ENCODE data around the gene BRSK1. TPM values are rescaled to one million over a fixed set of nuclear protein-coding genes. Genes with fewer than 3 reads are reported as not detected.
A peak's percentile ranks its signal among the peaks of the same experiment; 100 is the strongest.

BRSK1 gene
- 5.7 and 10.8 TPM in 2 replicates for total RNA-seq (2014; rRNA removed)
- 7.7 TPM for polyA plus RNA-seq (2012)

DNA sequence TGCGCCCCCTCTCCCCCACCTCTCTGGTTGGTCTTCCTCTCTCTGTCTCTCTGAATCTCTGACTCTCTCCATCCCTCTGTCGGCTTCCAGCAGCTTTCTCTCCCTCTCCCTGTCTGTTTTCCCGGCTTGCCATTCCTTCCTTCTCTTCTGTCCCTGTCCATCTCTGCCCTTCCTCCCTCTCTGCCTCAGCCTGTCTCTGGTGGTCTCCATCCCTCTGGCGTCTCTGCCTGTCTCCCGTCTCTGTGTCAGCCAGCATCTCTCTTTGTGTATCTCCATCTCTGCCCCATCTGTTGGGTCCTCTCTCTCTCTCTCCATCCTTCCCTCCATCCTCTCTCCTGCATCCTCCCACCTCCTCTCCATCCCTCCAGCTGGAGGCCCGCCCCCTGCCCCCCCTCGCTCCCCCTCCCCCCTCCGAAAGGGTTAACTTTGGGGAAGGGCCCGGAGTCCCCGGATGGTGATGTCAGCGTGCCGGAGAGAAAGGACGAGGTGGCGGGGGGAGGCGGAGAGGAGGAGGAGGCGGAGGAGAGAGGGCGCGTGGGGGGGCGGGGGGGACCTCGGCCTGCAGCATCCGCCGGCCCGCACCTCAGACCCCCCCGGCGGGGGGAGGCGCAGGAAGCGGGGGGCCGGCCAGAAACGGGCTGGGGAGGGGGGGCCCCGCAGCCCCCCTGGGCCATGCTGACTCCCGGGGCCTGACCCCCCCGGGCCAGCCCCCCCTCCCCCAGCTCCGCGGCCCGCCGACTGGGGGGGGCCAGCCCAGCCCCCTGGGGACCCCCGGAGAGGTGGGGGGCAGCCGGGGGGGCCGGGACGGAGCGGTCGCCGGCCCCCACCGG is at the start of gene BRSK1:
Gene BRSK1 (plus strand): TSS at position 450 of the 830 bp plus-strand sequence. CDS start 446 bp downstream, outside the sequence.
- peak; percentile 70 for DNase-seq (ENCODE audit: low read depth)

GRCh38 chr19:55238030-55238429 is 45.8 kb upstream of the BRSK1 start:
- DNase-seq (ENCODE audit: low read depth) = no peak

GRCh38 chr19:55239004-55239403 is 44.8 kb upstream of the BRSK1 start:
- no peak for DNase-seq (ENCODE audit: low read depth)

DNA sequence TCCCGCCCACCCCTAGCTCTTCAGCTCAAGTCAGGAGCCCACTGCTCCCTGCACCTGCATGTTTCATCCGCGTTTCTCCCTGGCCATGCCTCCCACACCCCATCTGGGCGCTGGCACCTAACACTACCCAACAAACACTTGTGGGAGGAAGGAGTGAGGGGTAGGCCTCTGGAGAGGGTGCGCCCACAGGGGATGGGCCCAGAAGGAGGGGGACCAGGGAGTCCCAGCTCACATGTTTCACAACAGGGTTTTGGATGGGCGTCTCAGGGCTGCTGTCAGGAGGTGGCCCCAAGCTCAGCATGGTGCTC is 43.1 kb upstream of the BRSK1 start:
- no peak for DNase-seq (ENCODE audit: low read depth)

DNA sequence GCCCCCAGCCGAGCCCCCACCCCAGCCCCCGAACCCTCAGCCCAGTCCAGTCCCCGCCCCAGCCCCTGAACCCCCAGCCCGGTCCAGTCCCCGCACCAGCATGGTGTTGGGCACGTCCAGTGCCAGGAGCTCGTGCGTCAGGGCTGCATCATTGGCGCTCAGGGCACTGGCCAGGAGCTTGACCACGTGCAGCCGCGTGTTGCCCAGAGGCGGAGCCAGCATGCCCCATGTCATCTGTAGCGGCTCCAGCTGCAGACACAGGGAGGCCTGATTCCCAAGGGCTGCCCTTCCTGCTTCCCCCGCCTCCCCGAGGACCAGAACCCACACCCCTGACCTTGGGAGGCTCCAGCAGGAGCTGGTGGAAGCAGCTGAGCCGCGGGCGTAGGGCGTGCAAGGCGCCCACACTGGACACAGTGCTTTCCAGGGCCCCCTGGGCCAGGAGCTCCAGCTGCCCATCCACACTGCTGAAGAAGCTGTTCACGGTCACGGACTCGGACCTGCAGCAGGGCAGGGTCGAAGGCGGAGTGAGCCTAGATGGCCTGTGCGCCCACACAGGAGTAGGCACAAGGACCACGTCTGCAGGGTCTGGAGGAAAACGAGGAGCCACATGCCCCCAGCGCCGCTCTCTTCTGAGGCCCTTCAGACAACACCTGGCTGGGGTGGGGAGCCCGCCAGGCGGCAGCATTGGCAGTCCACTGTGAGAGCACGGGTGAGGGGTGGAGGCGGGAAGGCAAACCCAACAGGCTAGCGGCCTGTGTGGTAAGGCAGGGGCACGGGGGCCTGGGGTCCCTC is 42.5 kb upstream of the BRSK1 start:
- no peak for DNase-seq (ENCODE audit: low read depth)

- DNase-seq (ENCODE audit: low read depth) = no peak
These were observed 41.8 kb upstream of the BRSK1 start for GRCh38 chr19:55241935-55242464.

DNA sequence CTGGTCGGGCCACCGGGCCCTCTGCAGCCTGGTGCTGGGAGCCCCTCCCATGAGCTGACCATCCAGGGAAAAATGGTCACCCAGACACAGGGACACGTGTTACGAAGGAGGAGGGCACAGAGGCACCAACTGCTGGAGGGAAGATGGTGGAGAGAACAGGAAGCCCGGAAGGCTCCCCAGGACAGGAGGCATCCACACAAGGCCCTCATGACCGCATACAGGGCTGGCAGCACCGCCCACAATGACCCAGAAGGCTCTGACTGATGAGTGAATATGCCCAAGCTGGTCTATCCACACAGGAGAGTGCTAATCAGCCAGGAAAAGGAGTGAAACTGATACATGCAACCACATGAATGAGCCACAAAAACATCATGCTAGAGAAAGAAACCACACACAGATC is 41.3 kb upstream of the BRSK1 start:
- DNase-seq (ENCODE audit: low read depth) = peak; percentile 46

DNA sequence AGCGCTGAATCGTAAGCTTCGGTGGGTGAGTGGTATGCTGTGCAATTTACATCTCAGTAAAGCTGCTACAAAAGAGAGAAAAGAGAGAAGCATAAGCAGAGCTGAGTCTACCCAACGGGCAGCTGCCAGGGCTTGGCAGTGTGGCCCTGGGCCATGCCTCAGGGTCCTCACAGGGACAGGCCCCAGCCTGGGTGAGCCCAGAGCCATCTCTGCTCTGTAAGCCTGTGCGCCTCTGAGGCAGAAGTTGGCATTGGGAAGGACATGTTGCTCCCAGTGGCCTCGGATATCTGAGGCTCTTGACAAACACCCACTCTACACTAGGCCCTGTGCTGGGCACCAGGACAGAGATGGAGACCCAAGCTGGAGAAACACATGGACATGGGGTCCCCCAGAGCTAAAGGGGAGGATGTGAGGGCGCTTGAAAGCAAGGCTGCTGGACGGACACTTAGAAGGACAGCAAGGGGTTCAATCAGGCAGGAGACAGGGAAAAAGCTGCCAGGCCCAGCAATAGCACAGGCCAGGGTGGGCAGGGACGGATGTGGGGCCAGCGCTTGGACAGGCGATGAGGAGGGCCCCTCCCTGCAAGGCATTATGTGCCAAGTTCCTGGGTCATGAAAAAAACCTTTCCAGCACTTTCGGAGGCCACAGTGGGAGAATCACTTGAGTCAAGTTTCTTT is 39.7 kb upstream of the BRSK1 start:
- DNase-seq (ENCODE audit: low read depth) = no peak

DNA sequence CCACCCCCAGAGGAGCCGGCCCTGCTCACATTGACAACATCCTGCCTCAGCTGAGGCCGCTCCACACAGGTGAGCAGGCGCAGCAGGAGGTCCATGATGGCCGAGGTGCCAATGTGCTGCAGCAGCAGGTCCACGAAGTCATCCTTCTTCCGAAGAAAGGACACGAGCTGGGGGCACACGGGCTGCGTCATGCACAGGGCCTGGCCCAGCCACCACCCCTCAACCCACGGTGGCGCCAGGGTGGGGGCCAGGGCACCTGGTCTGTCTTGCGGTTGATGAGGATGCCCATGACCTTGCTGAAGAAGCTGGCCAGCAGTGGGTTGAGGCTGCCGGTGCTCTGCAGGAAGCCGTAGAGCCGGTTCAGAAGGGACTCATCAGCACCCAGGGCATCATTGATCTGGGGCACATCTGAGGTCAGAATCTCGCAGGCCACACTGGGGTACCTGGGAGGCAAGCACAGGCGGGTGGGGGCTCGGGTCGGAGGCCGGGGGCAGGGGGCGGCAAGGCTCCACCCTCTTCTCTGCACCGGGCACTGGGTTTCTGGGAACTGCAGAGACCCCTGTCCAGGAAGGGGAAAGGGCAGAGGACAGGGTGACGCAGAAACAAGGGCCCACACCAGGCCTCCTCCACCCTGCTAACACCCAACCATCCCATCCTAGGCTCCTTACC is 38.4 kb upstream of the BRSK1 start:
- DNase-seq (ENCODE audit: low read depth) = no peak

GRCh38 chr19:55246462-55247451 is 37.0 kb upstream of the BRSK1 start:
- no peak for DNase-seq (ENCODE audit: low read depth)

- no peak for DNase-seq (ENCODE audit: low read depth)
These were observed 36.1 kb upstream of the BRSK1 start for GRCh38 chr19:55247621-55248099.

DNA sequence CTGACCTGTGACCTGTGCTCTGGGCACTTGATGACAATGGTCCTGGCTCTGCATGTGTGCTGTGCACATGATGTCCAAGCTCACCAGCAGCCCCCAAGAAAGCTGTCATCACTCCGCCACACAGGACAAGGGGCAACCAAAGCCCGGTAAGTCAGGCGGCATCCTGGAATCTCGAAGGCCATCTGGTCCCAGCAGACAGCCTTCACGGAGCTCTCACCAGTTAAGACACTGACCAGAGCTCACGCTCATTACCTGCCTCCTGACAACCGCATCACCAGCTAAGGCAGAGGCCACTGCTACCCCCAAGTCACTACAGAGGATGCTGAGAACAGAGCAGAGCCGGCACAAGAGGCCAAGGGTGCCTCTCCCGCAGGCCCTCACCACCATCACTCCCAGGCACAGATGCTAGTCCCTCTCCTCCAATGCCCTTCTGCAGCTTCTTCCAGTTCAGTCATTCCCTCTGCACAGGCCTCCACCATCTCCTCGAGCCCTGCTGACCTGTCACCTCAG is 35.6 kb upstream of the BRSK1 start:
- no peak for DNase-seq (ENCODE audit: low read depth)

DNA sequence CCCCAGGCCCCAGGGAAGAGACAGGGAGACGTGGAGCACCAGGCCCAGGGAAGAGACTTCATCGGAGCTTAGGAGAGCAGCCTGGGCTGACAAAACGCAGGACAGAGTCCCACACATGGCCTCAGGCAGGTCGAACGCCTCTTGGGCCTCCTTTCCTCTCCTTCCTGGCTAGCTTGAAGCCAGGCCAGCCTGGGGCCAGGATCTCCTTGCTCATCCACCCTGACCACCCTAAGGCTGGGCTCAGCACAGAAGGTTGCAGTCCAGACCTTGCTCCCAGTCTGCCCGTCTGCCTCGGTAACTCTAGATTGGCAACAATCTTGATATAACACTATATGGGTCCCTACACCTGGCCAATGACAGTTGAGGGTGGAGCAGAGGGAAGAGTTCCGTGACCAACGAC is 35.1 kb upstream of the BRSK1 start:
- DNase-seq (ENCODE audit: low read depth) = no peak

DNA sequence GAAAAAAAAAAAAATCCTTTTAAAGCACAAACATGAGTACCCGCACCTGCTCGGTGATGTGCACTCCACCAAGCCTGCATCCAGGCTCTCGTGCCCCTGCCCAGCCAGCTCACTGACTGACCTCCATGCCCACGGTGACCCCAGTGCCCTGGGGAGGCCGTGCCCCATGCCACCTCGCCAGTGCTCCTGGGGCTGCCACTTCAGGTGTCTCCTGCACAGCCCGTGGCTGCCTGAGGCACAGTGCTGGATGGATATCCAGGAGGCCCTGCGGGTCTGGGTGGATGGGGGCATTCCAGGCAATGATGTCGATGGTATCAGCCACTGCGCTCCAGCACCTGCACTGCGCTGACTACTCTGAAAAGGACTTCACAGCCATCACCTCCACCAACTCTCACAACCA is 34.0 kb upstream of the BRSK1 start:
- DNase-seq (ENCODE audit: low read depth) = no peak

GRCh38 chr19:55250262-55251036 is 33.3 kb upstream of the BRSK1 start:
- DNase-seq (ENCODE audit: low read depth) = no peak

DNA sequence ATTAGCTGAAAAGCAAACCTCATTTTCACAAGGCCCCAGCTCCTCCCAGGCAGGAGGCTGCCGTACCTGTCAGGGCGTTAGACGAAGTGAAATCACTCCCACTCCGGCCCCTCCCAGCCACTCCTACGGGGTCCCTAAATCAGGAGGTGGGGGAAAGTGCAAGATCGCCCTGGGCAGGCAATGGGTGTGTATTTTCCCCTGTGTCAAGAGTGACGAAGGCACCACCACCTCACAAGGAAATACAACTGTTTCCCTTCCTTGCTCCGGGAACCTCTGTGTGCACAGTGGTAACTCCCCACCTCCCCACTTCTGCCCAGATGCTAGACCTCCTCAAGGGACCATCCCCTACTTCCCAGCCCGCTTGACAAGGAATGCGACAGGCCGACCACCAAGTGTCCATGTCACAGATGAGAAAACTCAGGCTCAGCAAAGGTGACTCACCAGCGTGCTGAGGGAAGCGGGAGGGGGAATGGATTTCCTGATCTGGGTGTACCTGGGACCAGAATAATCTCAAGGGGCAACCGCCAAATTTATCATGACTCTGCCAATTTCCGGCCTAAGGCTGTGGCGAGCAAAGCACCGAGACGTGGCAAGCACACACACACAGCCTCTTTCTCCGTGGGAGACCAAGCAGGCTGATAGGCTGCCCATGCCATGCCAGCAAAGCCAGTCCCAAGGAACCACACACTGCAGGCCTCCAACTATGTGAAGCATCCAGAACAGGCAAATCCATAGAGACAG is 32.3 kb upstream of the BRSK1 start:
- no peak for DNase-seq (ENCODE audit: low read depth)

DNA sequence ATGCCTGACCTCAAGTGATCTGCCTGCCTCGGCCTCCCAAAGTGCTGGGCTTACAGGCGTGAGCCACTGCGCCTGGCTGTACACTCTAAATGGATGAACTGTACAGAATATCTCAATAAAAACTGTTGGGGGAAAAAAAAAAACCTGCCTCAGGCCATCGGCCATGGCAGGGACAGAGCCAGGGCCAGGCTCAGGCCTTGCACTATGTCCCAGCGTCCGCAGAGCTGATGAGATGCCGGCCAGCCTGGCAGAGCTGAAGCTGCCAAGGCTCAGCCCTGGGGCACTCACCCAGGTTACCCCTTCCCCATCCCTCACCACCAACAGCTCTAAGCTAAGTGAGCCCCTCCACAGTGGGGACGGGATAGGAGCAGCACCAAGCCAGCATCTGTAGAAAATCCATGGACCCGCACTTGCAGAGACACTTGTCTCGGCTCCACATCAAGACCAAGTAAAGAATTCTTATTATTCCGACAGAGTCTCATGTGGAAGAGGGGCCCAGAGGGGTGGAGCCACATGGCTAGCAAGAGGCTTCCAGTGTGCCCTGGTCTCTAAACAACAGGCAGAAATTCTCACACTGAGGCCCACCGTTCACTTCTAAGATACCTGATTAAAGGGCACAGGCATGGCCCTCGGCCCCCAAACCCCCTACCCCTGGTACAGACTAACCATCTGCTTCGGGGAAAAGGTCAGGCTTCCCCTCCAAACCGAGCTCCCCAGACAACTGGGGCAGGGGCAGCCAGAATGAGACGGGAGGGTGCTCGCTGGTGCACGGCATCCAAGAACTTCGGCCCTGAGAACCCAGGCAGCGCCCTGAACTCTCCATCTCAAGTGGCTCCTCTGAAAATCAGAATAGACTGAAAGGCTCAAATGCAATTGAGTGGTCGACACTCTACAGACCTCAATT is 30.8 kb upstream of the BRSK1 start:
- DNase-seq (ENCODE audit: low read depth) = no peak

All from LHCN-M2 (cell line).